KMS-11 (cell line): Measurements from ENCODE around the gene RPL4.

Experiments
- H2AFZ ChIP-seq: fragments of 200-600 bp; sonication (generic); 2 replicates; pipeline ENCODE4 v1.6.1; 2016; ENCODE audit warnings: antibody characterized with exemption, mixed run types, low read depth
- H3K27ac ChIP-seq: fragments of 200-600 bp; sonication (generic); 2 replicates; pipeline ENCODE4 v1.6.1; 2016; ENCODE audit warnings: mild to moderate bottlenecking, mixed run types
- H3K27me3 ChIP-seq: fragments of 200-600 bp; sonication (generic); 2 replicates; pipeline ENCODE4 v1.6.1; 2017; ENCODE audit warnings: mild to moderate bottlenecking, low read depth, mixed run types, moderate library complexity; ENCODE audit not compliant: insufficient read depth
- H3K36me3 ChIP-seq: fragments of 200-600 bp; sonication (generic); 2 replicates; pipeline ENCODE4 v1.6.1; 2017; ENCODE audit warnings: mild to moderate bottlenecking, mixed run types; ENCODE audit not compliant: insufficient read depth
- H3K4me1 ChIP-seq: fragments of 200-600 bp; sonication (generic); 2 replicates; pipeline ENCODE4 v1.6.1; 2016; ENCODE audit warnings: mild to moderate bottlenecking, low read depth, mixed run types; ENCODE audit not compliant: poor library complexity, severe bottlenecking
- H3K4me2 ChIP-seq: fragments of 200-600 bp; sonication (generic); 2 replicates; pipeline ENCODE4 v1.7.0; 2016; ENCODE audit warnings: mild to moderate bottlenecking, mixed run types
- H3K4me3 ChIP-seq: fragments of 200-600 bp; sonication (generic); IDR thresholded peaks from 2 replicates; pipeline ENCODE4 v1.6.1; 2017; ENCODE audit warnings: low read depth, low read length, mixed read lengths; ENCODE audit not compliant: insufficient read depth
- H3K79me2 ChIP-seq: fragments of 200-600 bp; sonication (generic); 2 replicates; pipeline ENCODE4 v1.6.1; 2016; ENCODE audit warnings: low read depth, mixed run types; ENCODE audit not compliant: insufficient read depth
- H3K9ac ChIP-seq: fragments of 200-600 bp; sonication (generic); 2 replicates; pipeline ENCODE4 v1.6.1; 2016; ENCODE audit warnings: mild to moderate bottlenecking, mixed run types
- H4K20me1 ChIP-seq: fragments of 200-600 bp; sonication (generic); 2 replicates; pipeline ENCODE4 v1.6.1; 2016; ENCODE audit warnings: mild to moderate bottlenecking, mixed run types; ENCODE audit not compliant: insufficient read depth
- TF ChIP-seq, protein P1 (sequence below): fragments of 200-600 bp; sonication (generic); conservative IDR thresholded peaks from 2 replicates; pipeline ENCODE4 v1.6.1; 2017; ENCODE audit warnings: low read depth, mild to moderate bottlenecking, antibody characterized with exemption, low read length, moderate library complexity, mixed read lengths

RPL4 gene

GRCh38 chr15:66524838-66525237 is 20.2 kb upstream of the RPL4 start:
- no peaks in the 10 kb centered on the region for H3K27me3 ChIP-seq
- no peaks in the 10 kb centered on the region for H3K36me3 ChIP-seq
- no peaks in the 10 kb centered on the region for H3K4me1 ChIP-seq
- H3K4me2 ChIP-seq, result no peak overlapping the region
- no peaks in the 10 kb centered on the region for H3K79me2 ChIP-seq
- H4K20me1 ChIP-seq, result no peaks in the 10 kb centered on the region
- H3K27ac ChIP-seq, result no peak overlapping the region
- H2AFZ ChIP-seq, result no peak overlapping the region
- H3K4me3 ChIP-seq, result no peak overlapping the region
- TF ChIP-seq, protein P1, sequence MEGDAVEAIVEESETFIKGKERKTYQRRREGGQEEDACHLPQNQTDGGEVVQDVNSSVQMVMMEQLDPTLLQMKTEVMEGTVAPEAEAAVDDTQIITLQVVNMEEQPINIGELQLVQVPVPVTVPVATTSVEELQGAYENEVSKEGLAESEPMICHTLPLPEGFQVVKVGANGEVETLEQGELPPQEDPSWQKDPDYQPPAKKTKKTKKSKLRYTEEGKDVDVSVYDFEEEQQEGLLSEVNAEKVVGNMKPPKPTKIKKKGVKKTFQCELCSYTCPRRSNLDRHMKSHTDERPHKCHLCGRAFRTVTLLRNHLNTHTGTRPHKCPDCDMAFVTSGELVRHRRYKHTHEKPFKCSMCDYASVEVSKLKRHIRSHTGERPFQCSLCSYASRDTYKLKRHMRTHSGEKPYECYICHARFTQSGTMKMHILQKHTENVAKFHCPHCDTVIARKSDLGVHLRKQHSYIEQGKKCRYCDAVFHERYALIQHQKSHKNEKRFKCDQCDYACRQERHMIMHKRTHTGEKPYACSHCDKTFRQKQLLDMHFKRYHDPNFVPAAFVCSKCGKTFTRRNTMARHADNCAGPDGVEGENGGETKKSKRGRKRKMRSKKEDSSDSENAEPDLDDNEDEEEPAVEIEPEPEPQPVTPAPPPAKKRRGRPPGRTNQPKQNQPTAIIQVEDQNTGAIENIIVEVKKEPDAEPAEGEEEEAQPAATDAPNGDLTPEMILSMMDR, result no peak
- H3K9ac ChIP-seq, result no peak overlapping the region

- no peaks in the 10 kb centered on the region for H3K4me1 ChIP-seq
- H3K9ac ChIP-seq, result no peak overlapping the region
- no peaks in the 10 kb centered on the region for H4K20me1 ChIP-seq
- no peak overlapping the region for H3K27ac ChIP-seq
- no peaks in the 10 kb centered on the region for H3K79me2 ChIP-seq
- TF ChIP-seq, protein P1, result no peak
- H3K4me3 ChIP-seq, result no peak overlapping the region
- H3K4me2 ChIP-seq, result no peak overlapping the region
- no peaks in the 10 kb centered on the region for H3K36me3 ChIP-seq
- no peaks in the 10 kb centered on the region for H3K27me3 ChIP-seq
- no peak overlapping the region for H2AFZ ChIP-seq
Measured at GRCh38 chr15:66523926-66524325, 19.3 kb upstream of the RPL4 start.

GRCh38 chr15:66515901-66516322 is 11.3 kb upstream of the RPL4 start:
- Histone ChIP-seq H3K4me2 (no peak overlapping the region), H3K36me3 (no peaks in the 10 kb centered on the region)
- TF ChIP-seq, protein P1, result no peak

GRCh38 chr15:66514586-66514985 is 9.9 kb upstream of the RPL4 start:
- no peak overlapping the region for H3K4me3 ChIP-seq
- no peaks in the 10 kb centered on the region for H3K36me3 ChIP-seq
- H4K20me1 ChIP-seq, result no peaks in the 10 kb centered on the region
- TF ChIP-seq, protein P1, result no peak
- H3K79me2 ChIP-seq, result no peaks in the 10 kb centered on the region
- peaks cover 7% of the 10 kb centered on the region for H3K4me1 ChIP-seq
- H3K4me2 ChIP-seq, result no peak overlapping the region
- no peaks in the 10 kb centered on the region for H3K27me3 ChIP-seq
- H3K9ac ChIP-seq, result no peak overlapping the region
- H2AFZ ChIP-seq, result no peak overlapping the region
- H3K27ac ChIP-seq, result no peak overlapping the region

More at GRCh38 chr15:66515901-66516322, 11.3 kb upstream of the RPL4 start:
- Histone ChIP-seq H2AFZ (no peak overlapping the region), H3K4me1 (peaks cover 7% of the 10 kb centered on the region), H3K27ac (no peak overlapping the region), H3K4me3 (no peak overlapping the region), H4K20me1 (no peaks in the 10 kb centered on the region), H3K9ac (no peak overlapping the region), H3K27me3 (no peaks in the 10 kb centered on the region), H3K79me2 (no peaks in the 10 kb centered on the region)
